Erythroblast (primary cell): ENCODE data around the gene PLA2G4C.

Experiments used
- DNase-seq, 2 experiments: peaks; one replicate each; lab custom pipeline; 2025; lab: John Stamatoyannopoulos, UW
- GATA1 ChIP-seq: IDR thresholded peaks from 2 replicates; pipeline ENCODE4 v1.6.1; 2011; ENCODE audit warnings: low read depth, mild to moderate bottlenecking, control low read depth, low read length, moderate library complexity
- POLR2A ChIP-seq: IDR thresholded peaks from 2 replicates; pipeline ENCODE4 v1.6.1; 2011; ENCODE audit warnings: mild to moderate bottlenecking, low read length

Gene PLA2G4C

DNA sequence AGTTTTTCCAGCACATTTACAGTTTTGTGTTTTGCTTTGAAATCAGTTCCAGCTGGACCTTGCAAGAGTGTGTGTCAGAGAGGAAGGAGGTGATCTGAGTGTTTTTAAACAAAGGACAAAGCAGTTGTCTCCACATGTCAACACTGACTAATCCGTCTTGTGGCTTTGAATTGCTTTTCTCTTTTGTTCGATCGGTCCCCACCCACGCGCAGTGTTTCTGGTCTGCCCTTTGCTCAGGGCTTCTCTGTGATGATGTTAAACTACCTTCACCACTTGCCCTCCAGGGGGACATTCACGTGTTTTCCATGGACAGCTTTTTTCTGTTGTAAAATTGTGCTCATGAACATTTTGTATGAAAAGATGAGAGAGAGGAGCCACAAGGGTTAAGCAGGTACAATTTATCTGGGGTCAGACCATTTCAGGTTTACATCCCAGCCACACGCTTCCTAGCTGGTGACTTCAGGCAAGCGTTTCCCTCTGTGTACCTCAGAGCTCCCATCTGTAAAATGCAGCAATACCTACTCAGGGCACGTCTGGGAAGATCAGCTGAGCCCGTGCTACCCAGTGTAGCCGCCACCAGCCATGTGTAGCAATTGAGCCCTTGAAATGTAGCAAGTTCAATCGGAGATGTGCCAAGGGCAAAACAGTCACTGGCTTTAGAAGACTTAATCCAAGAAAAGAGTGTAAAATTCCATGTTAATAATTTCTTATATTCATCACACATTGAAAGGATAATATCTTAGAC is 13.5 kb upstream of the PLA2G4C start:
- TF ChIP-seq GATA1: no peak
- TF ChIP-seq POLR2A: no peak
- no peak for DNase-seq

DNA sequence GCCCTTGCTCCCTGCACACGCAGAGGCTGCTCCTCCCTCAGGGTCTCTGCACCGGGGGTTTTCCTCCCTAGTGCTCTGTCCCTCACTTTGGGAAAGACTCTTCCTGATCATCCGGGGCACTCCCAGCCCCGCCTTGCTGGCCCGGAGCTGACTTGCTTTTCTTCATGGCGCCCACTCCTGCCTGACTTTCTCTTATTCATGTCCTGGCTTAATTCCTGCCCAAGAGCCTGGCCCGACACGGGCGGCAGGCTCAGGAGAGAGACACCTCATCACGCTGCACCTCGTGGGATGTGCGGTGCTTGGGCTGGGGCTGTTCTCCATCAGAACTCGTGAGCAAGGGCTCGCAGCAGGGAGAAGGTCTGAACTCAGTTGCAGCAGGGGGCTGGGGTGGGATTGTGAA is 11.8 kb upstream of the PLA2G4C start:
- DNase-seq: no peak
- TF ChIP-seq GATA1: no peak
- no peak for TF ChIP-seq POLR2A

DNA sequence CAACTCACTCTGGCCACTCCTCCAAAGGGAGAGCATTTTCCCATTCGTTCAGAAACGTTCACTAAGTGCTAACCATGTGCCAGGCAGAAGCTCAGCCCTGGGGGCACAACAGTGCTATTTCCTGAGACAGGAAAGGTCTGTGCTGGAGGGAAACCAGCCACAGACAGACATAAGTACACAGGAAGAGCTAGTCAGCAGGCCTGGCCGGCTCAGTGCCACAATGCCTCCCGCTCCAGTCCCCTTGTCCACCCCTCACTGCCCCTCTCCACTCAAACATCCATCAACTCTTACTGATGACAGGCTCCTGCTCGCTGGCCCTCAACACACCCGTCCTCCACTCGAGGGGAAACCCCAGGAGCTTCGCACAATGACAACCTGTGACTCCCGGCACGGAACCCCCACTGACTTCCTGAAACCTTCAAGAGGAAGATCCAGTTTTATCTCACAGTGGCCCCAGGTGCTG is 11.3 kb upstream of the PLA2G4C start:
- no peak for DNase-seq

DNA sequence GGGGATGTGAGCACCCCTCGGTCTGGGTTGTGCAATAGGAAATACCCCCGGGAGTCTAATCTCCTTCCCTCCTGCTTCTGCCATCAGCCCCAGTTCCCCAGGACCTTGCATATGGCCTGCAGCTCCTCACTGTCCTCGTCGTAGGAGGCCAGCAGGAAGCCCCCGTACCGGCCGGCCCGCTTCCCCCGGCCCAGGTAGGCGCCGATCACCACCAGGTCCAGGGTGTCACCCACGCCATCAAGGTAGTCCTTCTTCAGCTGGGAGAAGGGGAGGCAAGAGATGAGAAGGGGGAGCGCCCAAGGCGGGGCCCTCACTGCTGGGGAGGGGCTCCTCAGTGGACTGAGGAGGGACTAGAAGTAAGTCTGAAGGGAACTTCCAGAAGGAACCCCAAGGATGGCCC is 10.4 kb upstream of the PLA2G4C start:
- DNase-seq: no peak

More for the DNA sequence above, 11.3 kb upstream of the PLA2G4C start:
- TF ChIP-seq POLR2A (no peak), GATA1 (no peak)

DNA sequence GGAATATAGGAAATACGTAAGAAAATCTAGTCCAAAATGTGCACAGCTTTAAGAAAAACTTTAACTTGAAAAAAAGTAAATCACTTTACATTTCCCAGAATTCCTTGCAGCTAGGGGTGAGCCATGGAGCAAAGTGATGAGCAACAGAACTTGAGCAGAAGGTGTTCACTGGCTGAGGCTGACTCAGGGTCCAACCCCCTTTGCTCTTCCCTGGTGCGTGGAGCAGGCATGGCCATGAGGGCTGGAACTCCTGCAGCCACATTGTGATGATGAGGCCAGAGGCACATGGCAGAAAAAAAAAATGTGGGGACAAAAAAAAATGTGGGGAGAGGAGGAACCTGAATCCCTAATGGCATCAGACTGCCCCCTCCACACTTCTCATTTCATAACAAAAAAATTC is 9.9 kb upstream of the PLA2G4C start:
- no peak for DNase-seq
- no peak for TF ChIP-seq GATA1
- no peak for TF ChIP-seq POLR2A

More for the DNA sequence above, 10.4 kb upstream of the PLA2G4C start:
- no peak for TF ChIP-seq POLR2A
- no peak for TF ChIP-seq GATA1

DNA sequence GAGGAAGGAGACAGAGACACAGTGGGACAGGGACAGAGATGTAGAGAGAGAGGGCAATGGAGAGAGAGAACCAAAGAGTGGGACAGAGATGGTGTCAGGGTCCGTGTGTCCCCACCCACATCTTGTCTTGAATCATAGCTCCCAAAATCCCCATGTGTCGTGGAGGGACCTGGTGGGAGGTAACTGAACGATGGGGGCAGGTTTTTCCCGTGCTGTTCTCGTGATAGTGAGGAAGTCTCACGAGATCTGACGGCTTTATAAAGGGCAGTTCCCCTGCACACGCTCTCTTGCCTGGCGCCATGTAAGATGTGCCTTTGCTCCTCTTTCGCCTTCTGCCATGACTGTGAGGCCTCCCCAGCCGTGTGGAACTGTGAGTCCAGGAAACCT is 7.5 kb upstream of the PLA2G4C start:
- DNase-seq: no peak
- TF ChIP-seq GATA1 (no peak), POLR2A (no peak)

DNA sequence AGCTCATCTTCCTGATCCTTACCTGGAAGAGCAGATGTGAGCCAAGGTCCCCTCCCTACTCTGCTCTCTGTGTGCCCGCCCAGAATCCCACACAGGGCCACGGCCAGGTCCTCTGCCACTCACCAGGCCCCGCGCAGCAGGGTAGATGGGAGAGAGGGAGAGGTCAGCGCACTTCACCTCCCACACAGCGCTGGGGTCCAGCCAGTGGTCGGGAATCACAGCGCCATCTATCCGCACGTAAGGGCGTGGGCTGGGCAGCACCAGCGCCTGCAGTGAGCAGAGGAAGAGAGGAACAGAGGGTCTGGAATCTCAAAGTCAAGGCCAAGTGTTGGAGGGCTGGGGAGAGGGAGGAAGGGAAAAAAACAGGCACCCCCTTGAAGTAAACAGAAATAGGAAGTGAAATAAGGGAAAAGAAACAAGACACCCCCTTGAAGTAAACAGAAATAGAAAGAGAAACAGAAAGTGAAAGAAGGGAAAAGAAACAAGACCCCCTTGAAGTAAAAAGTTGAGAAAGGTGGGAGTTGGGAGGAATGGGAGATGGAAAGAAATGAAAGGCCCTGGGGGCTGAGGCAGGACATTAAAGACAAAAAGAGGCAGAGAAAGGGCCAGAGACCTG is 7.0 kb upstream of the PLA2G4C start:
- no peak for TF ChIP-seq POLR2A
- no peak for TF ChIP-seq GATA1
- DNase-seq: no peak

DNA sequence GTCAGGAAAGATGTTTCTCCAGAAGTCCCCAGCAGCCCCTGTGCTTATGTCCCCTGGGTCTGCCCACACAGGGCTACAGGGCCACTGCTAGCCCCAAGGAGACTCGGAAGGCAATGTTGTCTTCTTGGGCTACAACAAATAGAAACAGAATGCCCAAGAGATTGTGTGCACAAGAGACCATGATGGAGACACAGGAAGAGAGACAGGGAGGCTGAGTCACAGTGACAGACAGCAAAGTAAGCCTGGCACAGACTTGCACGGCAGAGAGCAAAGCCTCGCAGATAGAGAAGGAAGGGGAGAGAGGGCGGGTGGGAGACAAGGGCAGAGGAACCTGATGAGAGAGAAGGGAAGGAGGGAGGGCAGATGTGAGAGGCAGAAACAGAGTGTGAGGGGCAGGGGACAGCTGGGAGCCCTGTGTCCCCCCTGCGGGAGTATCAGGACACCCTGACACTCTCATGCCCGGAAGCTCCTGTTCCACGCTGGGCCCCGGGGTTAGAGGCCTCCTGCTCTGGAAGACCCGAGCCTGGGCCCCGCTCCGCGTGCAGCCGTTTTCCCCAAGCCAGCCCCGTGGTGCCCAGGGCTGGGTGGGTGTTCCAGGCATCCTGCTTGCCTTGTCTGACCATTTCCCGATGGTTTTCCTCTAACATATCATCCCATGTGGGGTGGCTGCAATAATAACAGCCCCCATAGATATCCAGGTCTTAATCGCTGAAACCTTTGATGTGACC is 2.7 kb upstream of the PLA2G4C start:
- DNase-seq: no peak
- TF ChIP-seq POLR2A: no peak

DNA sequence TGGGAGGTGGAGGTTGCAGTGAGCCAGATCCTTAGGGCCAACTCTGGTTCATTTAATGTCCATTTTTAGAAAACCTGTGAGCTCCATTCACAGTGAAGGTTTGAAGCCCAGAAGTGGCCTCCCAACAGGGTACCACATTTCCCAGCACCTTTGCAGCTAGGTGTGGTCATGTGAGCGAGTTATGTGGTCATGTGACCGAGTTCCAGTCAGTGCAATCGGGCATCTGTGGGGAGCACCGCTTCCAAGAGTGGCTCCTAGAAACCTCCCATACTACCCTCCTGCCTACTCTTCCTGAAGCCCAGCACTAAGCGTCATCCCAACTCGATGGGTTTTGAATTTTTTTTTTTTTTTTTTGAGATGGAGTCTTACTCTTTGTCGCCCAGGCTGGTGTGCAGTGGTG is 663 bp upstream of the PLA2G4C start:
- no peak for TF ChIP-seq POLR2A
- no peak for TF ChIP-seq GATA1

DNA sequence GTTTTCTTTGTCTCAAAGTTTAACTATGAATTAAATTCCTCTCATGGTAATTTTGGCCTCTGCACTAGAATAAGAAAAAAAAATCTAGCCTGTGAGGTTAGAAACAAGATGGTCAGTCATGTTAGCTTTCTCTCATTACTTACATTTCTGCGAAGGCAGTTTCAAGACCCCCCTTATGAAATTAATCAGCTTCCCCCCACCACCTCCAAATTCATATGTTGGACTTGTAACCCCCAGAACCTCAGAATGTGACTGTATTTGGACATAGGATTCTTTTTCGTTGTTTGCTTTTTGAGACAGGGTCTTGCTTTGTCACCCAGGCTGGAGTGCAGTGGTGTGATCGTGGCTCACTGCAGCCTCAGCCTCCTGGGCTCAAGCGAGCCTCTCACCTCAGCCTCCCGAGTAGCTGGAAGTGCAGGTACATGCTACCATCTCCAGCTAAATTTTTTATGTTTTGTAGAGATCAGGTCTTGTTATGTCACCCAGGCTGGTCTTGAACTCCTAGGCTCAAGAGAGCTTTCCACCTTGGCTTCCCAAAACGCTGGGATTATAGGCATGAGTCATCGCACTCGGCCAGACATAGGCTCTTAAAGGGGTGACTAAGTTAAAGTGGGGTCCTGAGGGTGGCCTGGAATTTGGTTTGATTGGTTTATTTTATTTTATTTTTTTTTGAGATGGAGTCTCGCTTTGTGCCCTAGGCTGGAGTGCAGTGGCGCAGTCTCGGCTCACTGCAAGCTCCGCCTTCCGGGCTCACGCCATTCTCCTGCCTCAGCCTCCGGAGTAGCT is 1.4 kb downstream of the PLA2G4C start:
- no peak for DNase-seq
- TF ChIP-seq POLR2A: no peak
- no peak for TF ChIP-seq GATA1

More for the DNA sequence above, 663 bp upstream of the PLA2G4C start:
- no peak for DNase-seq

DNA sequence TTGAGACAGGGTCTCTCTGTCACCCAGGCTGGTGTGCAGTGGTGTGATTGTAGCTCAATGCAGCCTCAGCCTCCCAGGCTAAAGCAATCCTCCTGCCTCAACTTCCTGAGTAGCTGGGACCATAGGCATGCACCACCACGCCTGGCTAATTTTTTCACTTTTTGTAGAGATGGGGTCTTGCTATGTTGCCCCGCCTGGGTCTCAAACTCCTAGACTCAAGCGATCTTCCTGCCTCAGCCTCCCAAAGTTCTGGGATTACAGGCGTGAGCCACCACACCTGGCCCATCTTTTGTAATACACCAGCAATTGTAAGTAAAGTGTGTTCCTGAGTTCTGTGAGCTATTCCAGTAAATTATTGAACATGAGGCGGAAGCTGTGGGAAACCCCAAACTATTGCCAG is 6.7 kb downstream of the PLA2G4C start:
- TF ChIP-seq POLR2A (no peak), GATA1 (no peak)
- DNase-seq: no peak

DNA sequence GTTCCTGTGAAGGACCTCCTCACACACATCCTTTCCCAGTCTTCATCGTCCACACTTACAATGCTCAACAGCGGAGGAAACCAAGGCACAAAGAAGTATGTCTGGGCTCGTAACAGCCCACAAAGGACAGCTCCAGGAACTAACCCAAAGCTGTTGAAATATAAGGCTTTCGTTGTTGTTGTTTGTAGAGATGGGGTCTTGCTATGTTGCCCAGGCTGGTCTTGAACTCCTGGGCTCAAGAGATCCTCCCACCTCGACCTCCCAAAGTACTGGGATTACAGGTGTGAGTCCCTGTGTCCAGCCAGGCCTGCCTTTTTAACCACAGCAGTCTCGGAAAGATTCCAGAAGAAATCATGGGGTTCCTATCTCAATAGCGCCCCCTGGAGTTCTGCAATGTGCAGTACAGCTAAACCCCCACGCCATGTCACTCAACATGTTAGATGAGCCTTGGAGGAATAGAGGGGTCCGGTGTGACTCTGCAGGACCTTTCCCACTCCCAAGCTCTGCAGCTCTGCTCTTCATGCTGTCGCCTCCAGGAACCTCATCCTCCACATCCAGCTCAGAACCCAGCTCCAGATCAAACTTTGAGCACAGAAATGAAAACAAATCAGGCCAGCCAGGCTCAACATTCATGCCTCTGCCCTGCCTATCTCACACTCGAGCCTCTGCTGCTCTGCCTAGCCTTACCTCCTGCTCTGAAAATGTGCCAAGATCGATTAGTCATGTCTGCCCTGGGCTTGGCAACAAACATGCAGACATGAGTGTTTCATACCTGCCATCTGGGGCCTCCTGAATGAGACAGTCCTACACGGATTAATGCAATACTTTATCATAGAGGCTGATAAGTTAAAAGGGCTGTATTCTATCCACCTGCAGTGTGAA is 7.5 kb downstream of the PLA2G4C start:
- peak; percentile 66 to 71 for DNase-seq
- TF ChIP-seq GATA1 (no peak), POLR2A (no peak)

DNA sequence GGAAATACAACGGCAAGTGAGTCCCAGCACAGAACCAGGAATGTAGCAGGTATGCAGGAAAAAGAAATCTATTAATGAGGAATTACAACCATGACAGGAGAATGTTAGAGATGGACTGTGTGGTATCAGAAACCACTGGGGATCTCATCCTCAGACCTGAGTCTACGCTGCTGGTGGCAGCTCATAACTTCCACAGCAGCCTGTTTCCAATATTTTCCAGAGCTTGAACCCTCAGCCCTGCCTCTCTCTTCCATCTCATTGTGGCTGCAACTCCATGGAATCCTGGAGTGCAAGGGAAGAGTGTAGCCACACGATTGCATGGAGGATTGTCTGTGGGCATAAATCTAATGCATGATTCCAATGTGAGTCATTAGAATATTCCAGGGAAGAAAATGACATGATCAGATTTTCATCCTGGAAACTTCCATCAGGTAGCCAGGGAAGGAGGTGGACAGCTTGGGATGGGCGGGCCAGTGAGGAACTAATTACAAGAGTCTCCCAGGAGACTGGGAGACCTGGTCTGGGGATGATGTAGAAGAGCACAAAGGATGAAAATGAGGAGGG is 14.9 kb downstream of the PLA2G4C start:
- no peak for TF ChIP-seq GATA1
- no peak for TF ChIP-seq POLR2A
- no peak for DNase-seq
